Activated CD4-positive, alpha-beta T cell treated with anti-CD3 and anti-CD28 coated beads, Interleukin-10, Interleukin-2, amounts not matched to agents 100 ng/mL and 50 ng/mL, durations not matched to agents 16 hours and 8 hours (primary cell): ENCODE measurements around the gene CFAP73.
"Not testable (repeated sequence)": the region's sequence is repeated elsewhere in the genome, so short reads cannot be mapped to it uniquely, and the experiment has no call there.

ENCODE experiments used
- DNase-seq: peaks from one replicate; pipeline ENCODE4 v3.0.0-alpha.2; 2020

Gene CFAP73

DNA sequence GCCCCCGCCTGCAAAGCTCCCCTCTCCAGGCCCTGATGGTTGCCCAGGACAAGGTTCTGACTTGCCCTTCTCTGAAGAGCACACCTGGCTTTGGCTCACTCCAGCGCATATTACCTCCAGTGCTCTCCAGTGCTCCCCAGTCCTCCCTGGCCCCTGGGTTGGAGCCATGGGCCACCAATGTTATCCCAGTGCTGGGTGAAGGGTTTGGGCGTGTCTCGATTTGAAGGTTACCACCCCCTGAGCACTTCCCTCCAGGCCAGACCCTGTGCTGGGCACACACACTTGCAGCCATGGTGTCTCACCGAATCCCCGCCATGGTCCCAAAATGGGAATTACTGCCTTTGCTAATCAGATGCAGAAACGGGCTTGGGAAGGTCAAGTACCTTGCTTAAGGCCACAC is 47.1 kb downstream of the CFAP73 start:
- DNase-seq, result no peak

DNA sequence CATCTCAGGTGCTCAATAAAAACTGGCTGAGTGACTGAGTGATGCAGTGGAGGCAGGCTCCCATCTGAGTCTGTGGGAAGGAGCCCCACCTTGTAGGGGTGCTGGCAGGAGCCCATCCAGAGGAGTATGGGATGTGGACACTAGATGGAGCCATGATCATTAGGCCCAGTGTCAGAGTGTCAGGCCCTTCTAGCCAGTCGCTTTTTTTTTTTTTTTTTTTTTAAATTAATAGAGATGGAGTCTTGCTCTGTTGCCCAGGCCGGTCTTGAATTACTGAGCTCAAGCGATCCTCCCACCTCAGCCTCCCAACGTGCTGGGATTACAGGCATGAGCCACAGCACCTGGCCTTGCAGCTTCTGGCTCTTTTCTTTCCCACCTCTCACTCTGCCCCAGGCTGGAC is 47.5 kb downstream of the CFAP73 start:
- DNase-seq, result peak; percentile 76

DNA sequence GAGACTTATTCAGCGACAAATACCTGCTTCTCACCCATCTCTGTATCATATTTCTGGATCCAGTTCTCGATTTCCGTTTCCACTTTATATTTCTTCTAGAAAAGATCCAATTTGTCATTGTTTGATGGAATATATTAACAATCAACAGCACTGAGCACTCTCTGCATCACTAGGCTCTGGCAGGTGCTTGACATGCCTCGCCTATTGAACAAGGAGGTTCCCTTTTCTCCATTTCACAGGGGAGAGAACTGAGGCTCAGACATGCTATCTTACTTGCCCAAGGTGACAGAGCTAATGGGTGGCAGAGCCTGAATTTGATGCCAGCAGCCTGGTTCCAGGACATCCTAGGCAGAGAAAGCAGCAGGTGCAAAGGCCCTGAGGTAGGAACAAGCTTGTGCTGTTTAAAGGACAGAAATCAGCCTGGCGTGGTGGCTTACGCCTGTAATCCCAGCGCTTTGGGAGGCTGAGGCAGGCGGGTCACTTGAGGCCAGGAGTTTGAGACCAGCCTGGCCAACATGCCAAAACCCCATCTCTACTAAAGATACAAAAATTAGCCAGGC is 48.1 kb downstream of the CFAP73 start:
- DNase-seq, result no peak

DNA sequence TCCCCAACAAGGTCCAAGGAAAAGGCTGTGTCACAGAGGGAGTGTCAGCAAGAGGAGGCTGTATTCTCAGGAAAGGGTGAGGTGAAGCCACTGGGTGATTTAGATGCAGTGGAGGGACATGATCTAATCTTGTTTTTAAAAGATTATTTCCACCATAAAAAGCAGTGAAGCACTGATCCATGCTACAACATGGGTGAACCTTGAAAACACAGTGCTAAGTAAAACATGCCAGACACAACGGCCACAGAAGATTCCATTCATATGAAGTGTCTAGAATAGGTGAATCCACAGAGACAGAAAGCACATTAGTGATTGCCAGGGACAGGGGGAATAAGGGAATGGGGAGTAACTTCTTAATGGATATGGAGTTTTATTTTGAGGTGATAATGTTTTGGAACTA is 48.8 kb downstream of the CFAP73 start:
- no peak for DNase-seq

DNA sequence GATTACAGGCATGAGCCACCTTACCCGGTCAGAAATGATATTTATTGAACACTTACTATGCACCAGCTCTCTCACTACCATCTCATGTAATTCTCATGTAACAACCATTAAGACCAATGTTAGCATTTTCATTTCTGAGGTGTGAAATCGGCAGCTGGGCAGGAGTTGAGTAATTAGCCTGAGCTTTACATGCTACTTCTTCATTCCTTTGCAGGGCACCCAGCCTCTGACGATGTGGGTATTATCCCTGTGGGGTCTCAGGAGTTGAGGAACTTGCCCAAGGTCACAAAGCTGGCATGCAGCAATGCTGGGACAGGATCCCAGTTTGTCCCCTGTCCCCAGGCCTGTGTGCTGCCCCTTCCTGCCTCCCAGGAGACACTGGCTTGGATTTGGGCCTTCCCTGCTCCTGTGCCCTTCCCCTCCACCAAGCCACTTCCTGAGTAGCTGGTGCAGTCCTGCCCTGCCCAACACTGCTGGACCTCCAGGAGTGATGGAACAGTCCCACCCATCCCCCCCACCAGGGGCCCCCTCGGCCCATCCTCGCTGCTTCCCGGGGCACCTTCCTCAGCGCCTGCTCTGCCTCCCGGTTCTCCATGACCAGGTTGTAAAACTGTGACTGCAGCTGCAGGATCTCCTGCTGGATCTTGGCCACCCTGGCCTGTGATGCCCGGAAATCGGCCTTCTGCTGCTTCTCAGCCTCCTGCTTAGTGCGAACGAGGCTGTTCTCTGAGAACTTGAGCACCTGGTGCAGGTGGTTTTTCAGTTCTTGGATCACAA is 50.7 kb downstream of the CFAP73 start:
- DNase-seq, result no peak

DNA sequence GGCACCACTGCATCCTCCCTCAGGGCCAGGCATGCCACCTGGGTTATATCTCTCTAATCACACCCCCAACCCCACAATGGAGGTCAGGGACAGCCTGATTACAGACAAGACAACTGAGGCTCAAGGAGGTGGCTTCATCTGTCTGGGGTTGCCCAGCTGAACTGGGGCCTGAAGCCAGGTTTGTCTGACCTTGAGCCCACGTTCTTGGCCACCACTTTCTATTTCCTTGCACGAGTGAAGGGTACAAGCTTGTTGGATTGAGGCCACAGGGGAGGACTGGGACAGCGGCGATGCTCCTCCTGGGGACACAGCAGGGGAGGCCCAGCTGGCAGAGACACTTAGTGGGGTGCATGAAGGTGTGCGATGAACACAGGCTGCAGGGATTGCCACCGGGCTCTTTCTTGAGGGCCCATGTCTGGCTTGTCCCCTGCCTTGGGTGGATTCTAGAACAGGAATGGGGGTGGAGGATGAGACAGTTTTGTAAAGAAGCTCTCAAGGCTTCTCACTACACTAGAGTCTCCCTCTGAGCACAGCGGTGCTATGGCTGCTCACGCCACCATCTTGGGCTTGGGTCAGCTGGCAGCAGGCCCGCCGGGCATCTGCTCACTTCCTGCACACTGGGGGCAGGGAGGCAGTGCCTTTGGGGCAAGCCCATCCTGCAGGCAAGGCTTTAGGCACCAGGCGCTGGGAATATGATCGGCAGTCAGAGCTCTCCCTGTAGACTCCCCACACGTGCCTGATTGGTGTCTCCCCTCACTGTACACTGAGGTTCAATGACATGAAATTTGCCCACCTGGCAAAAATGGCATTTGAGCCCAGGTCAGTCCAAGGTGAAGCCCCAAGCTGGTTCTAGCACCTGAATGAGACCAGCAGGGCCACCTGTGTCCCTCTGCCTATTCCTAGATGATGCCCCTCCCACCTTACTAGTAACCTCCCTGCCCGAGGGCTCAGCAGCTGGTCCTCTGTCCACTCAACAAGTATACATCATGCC is 52.0 kb downstream of the CFAP73 start:
- no peak for DNase-seq

DNA sequence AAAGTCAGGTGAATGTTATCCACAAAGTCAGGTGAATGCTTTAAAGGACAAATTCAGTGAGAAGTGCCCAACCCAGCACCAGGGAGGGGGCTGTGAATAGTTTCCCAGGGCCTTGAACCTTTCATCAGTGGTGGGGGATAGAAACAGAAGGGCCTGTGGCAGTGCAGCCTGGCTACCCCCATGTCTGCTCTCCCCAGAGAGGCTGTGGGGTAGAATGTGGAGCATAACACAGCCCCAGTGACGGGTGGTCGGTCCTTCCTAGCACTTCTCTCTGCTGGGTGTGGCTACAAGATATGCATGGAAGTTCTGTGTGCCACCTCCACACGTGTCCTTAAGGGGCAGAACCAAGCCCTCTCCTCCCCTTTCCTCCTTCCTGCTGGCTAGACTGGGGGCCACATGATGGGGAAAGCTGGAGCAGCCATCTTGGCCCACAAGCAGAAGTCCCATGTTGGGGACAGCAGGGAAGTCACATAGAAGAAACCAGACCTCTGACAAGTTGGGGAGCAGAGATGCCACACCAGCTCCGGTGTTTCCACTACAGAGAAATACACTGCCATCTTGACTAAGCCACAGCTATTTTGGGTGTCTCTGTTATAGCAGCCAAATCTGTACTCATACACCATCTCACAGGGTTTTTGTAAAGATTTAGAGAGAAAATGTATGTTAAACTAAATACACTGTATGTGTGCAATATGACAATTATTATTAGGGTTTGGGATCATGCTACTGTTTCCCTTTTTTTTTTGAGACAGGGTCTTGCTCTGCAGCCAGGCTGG is 53.0 kb downstream of the CFAP73 start:
- DNase-seq, result no peak

DNA sequence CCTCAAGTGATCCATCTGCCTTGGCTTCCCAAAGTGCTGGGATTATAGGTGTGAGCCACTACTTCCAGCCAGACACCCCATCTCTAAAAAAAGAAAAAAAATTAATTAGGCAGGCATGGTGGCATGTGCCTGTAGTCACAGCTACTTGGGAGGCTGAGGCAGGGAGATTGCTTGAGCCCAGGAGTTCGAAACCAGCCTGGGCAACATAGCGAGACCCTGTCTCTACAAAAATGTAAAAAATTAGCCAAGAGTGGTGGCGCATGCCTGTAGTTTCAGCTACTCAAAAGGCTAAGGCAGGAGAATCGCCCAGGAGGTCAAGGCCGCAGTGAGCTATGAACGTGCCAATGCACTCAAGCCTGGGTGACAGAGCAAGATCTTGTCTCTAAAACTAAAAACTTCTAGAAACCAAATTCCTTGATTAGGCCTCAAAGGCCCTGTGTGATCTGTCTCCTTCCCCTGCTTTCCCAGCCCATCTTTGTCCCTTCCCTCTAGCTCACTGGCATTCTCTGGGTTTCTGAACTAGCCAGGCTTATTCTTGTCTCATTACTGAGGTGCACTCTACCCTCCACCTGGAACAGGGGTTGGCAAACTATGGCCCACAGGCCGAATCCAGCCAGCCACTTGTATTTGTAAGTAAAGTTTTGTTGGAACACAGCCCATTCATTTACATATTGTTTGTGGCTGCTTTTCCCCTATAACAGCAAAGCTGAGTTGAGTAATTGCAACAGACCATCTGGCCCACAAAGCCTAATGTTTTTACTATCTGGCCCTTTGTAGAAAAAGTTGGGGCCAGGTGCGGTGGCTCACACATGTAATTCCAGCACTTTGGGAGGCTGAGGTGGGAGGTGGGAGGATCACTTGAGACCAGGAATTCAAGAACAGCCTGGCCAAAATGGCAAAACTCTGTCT is 54.6 kb downstream of the CFAP73 start:
- DNase-seq, result peak; percentile 14

DNA sequence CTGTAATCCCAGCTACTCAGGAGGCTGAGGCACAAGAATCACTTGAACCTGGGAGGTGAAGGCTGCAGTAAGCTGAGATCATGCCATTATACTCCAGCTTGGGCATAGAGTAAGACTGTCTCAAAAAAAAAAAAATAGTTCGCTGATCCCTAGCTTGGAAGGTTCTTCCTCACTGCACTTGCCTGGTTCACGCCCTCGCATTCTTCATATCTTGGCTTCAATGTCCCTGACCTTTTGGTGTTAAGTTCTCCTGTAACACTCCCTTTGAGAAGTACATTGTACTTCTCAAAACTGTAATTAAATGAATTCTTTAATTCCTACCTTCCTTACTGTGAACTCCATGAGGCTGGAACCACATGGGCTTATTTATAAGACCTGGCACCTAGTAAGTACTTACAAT is 55.3 kb downstream of the CFAP73 start:
- DNase-seq, result no peak

DNA sequence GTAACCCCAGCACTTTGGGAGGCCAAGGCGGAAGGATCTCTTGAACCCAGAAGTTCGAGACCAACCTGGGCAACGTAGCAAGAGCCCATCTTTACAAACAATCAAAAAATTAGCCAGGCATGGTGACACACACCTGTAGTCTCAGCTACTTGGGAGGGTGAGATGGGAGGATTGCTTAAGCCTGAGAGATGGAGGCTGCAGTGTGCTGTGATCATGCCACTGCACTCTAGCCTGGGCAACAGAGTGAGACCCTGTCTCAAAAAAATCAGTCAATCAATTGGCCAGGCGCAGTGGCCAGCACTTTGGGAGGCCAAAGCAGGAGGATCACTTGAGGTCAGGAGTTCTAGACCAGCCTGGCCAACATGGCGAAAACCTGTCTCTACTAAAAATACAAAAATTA is 57.3 kb downstream of the CFAP73 start:
- DNase-seq, result not testable (repeated sequence)

DNA sequence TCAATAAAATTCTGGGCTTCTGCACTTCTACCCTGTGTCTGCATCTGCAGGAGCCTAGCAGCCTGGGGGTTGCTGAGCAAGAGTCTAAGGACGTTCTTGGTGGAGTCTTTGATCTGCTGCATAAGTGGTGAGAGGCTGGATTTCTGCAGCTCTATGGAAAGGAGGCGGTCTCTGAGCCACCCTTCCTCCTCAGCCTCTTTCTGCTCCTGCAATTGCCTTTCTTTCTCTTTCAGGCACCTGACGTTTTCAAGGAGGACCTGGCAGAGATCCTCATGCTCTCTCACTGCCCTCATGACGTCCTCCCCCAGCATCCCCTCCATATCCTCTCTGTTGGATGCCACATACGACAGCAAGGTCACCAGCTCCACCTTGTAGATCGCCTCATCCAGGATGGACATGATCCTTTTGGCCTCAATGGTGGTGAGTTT is 58.1 kb downstream of the CFAP73 start:
- peak; percentile 34 for DNase-seq

DNA sequence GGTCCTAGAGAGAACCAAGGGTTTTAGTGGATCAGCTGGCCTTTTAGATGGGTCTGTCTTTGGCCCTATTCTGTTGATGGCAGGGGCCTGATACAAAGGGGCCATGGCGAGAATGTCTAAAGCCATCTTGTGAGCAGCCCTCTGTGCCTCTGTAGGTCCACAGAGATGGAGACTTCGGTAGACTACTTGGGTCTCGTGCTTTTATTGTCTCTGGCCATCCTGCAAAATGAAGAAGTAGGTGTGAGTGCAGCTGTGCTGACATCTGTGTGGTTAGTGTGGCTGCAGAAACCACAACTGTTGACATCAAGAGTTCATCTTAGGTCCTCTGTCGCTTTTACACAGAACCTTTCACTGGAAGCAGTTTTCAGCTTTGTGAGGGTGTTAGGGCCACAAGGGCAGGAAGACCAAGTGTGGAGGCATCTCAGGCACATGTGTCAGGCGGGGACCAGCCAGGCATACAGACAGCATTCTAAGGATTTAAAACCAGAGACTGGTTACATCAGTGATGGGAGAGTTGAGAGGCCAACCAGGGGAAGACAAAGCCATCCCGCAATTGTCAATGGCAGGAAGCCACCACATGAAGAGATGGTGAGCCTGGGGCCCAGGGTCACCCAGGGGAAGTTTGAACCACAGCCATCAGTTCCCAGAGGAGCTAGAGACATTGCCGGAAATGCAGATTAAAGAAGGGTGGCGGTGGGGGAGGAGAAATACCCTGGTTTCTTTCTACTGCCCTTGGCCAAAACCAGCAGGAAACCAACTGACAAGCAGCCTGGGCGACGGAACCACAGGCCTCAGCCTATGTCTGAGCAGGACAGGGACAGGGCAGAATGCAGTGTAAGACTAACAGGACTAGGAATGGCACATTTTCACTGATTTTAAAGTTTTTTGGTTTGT is 58.8 kb downstream of the CFAP73 start:
- DNase-seq, result peak; percentile 88
